GM13977 (cell line): Measurements from ENCODE around the gene CABP7.

ENCODE experiments used
- DNase-seq: peaks from one replicate; pipeline ENCODE4 v3.0.0; 2012; ENCODE audit warnings: low spot score
- in situ Hi-C: fragments of 300-500 bp; cut with MboI; formaldehyde crosslinking; loops from one replicate; pipeline ENCODE4 v1.12.0; 2022; ENCODE audit warnings: low sequenced_read_pairs, low pct_unique_long_range_greater_than_20kb, mixed read lengths, inconsistent platforms; ENCODE audit not compliant: unreplicated experiment
- TF ChIP-seq, protein P1 (sequence below): IDR thresholded peaks from 2 replicates; pipeline ENCODE4 v1.5.1; 2012; ENCODE audit warnings: mild to moderate bottlenecking, control low read depth; ENCODE audit not compliant: insufficient read depth; ENCODE audit errors: extremely low read depth, missing control alignments

CABP7 gene

DNA sequence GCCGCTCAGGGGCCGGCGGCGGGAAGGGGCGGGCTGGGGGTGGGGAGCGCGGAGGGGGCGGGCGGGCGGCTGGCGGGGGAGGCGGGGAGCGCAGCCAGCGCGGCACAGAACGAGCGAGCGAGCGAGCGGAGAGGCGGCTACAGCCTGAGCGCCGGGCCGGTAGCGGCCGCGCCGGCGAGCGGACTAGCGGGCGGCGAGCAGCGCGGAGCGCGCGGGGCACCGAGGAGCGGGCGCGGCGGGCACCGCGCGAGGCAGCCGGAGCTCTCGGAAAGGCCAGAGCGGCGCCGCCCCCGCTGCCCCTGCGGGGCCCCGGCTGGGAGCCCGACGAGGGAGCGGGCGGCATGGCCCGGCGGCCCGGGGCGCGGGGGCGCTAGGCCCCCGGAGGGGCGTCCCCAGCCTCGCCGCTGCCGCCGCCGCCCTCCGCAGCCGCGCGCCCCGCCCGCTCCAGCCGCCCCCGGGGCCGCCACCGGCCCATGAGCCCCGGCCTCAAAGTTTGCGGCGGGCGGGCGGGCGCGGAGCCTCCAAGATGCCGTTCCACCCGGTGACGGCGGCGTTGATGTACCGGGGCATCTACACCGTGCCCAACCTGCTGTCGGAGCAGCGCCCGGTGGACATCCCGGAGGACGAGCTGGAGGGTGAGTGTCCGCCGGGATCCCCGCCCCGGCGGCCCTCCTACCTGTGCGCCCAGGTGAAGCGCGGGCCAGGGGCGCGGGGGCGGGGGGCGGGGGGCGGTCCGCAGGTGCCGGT lies at the start of gene CABP7:
CABP7 (plus strand) TSS at position 105 of the 747 bp plus-strand sequence; CDS start at position 527, 422 bp downstream.
- DNase-seq = no peak
- in situ Hi-C loops = no loop called here
- TF ChIP-seq, protein P1, sequence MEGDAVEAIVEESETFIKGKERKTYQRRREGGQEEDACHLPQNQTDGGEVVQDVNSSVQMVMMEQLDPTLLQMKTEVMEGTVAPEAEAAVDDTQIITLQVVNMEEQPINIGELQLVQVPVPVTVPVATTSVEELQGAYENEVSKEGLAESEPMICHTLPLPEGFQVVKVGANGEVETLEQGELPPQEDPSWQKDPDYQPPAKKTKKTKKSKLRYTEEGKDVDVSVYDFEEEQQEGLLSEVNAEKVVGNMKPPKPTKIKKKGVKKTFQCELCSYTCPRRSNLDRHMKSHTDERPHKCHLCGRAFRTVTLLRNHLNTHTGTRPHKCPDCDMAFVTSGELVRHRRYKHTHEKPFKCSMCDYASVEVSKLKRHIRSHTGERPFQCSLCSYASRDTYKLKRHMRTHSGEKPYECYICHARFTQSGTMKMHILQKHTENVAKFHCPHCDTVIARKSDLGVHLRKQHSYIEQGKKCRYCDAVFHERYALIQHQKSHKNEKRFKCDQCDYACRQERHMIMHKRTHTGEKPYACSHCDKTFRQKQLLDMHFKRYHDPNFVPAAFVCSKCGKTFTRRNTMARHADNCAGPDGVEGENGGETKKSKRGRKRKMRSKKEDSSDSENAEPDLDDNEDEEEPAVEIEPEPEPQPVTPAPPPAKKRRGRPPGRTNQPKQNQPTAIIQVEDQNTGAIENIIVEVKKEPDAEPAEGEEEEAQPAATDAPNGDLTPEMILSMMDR = no peak

DNA sequence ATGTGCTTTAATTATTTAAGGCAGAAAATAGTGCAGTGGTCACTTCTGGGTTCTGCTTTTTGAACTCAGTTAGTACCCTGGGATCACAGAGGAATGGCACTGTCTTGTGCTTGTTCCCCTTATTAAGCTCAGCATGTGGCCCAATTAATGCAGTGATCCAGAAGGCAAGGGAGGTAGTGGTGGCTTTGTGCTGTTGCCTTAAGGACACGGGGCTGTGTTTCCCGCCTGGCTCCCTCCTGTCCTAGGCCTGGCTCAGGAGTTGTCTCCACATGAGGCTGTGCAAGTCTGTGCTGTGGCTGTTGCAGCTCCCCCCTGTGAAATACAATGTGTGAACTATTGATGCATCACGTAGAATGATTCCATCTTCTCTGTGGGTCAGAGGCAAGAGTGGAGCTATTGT lies 49.2 kb upstream of the CABP7 start:
- in situ Hi-C loops = no loop called here
- no peak for DNase-seq
- TF ChIP-seq, protein P1 = no peak

DNA sequence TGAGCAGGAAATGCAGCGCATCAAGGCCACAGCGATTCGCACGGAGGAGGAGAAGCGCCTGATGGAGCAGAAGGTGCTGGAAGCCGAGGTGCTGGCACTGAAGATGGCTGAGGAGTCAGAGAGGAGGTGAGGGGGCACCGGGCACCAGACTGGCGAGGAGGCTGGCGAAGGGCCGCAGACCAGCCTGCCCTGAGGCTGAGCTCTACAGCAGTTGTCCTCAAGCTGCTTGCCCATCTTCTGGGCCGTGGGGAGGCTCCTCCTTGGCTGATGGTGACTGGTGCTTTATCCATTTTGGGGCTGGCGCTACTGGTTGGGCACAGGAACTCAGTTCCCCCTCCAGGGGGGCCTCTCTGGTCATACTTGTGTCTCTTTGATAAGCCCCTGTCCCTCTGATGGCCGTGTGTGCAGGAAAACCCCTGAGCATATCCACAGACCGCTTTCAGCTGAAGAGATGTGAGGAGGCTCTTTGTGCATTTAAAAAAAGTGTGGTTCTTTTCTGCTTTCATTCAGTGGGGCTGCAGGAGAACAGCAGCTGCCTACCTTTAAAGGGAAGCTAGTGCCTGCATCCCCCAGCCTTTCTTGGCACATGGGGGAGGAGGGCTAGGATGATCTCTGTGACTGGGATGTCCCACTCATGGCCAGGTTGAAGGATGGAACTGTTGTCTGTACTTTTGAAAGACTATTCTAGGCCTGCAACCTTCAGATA lies 46.3 kb upstream of the CABP7 start:
- TF ChIP-seq, protein P1 = no peak
- DNase-seq = no peak
- in situ Hi-C loops = no loop called here

DNA sequence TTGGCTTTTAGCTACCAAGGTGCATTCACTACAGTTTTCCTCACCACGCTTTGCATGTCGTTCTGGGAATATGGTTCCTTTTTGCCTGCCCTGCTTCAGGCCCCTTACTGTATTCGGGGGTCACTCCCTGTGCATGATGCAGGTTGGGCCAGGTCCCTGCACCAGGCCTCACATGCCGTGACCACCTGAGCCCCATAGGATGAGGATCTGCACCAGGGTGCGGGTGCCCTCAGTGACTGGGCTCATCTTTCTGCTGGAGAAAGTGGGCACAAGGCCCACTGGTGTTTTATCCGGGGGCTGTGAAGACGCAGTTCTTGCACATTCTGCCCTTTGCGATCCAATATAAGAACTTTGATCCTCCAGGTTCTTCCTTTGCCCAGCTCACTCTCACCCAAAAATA lies 45.7 kb upstream of the CABP7 start:
- no peak for DNase-seq
- TF ChIP-seq, protein P1 = no peak
- in situ Hi-C loops = no loop called here

DNA sequence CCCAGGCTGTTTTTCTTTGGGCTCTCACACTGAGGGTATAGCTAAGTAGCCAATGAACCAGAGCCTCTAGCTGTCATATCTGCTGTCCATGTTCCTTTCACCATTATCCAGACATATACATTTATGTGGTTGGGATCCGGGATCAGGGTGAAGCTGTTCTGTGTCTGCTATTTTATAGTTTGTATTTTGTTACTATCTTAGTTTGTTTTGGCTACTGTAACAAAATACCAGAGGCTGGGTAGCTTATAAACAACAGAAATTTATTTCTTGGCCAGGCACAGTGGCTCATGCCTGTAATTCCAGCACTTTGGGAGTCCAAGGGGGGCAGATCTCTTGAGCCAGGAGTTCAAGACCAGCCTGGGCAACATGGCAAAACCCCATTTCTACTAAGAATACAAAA lies 40.5 kb upstream of the CABP7 start:
- in situ Hi-C loops = no loop called here
- no peak for DNase-seq
- TF ChIP-seq, protein P1 = no peak

DNA sequence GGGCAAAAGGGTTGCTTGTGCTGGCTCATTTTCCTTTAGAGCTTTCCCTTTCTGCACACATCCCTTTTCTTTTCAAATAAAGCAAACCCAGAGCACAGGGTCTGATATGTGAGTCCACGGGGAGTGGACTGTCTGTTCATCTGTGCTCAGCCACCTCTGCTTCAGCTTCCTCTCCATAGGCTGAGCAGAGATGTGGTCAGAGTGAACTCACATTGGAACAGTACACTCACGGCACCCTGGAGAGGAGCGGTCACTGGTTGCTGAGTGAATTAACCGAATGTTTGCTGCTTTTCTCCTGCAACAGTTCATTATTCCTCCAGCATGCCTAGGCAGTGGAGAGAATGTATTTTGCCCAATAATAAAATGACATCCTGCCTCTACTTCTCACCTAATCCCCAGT lies 36.3 kb upstream of the CABP7 start:
- no peak for DNase-seq
- TF ChIP-seq, protein P1 = no peak
- in situ Hi-C loops = no loop called here
